ENCODE results near the gene F8. TPM values are rescaled to one million over a fixed set of nuclear protein-coding genes. Genes with fewer than 3 reads are reported as not detected.

F8 gene
- total and polyA plus RNA-seq, 2 of the 4 experiments (the other 2 are of a cell fraction): 1.4 to 1.5 TPM

DNA sequence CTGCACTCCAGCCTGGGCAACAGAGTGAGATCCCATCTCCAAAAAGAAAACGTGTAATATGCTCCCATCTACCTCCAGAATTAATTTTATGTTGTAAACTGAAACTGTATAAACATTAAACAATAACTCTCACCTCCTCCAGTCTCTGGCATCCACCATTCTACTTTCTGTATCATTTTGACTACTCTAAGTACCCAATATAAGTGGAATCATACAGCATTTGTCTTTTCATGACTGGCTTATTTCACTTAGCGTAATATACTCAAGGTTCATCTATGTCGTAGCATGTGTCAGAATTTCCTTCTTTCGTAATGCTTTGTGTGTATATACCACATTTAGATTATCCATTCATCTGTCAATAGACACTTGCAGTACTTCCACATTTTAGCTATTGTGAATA lies 20.6 kb downstream of the F8 start:
- H2AK9ac ChIP-seq (replicated peaks; ENCODE audit: low read depth, low read length, poor library complexity): no peak overlapping the region
- H3K9me3 ChIP-seq (ENCODE audit: control insufficient read depth, insufficient read depth, low read length): no peaks in the 10 kb centered on the region
- H2BK5ac ChIP-seq (ENCODE audit: low read depth, low read length, poor library complexity, severe bottlenecking): no peak overlapping the region
- dilution Hi-C loops (cut with HindIII; ENCODE audit: low sequenced_read_pairs, unreplicated experiment) (no loop called here), intact Hi-C loops (cut with micrococcal nuclease) (no loop called here), in situ Hi-C loops (cut with MboI; ENCODE audit: low sequenced_read_pairs) (no loop called here)
- no CpG with 5 or more reads among the region's 4 CpGs for WGBS, 2 experiments (ENCODE audit: extremely low coverage in 2 of 2, insufficient read length in 1 of 2)
- ATAC-seq (ENCODE audit: low read depth) (no peak), DNase-seq (no peak)
- no peaks in the 10 kb centered on the region for H3K79me1 ChIP-seq (ENCODE audit: low read depth in 1 of 2, low read length in 2 of 2)
- H2BK120ac ChIP-seq (ENCODE audit: low read depth, low read length): no peak overlapping the region
- H3K14ac ChIP-seq (replicated peaks; ENCODE audit: low read depth, low read length): no peak overlapping the region
- no peak overlapping the region for H2BK15ac ChIP-seq (ENCODE audit: low read depth, low read length)
- H3K27me3 ChIP-seq (ENCODE audit: control insufficient read depth, insufficient read depth, low read length): no peaks in the 10 kb centered on the region
- H3K56ac ChIP-seq (ENCODE audit: extremely low read depth, insufficient read depth, low read length): no peak overlapping the region
- BruUV-seq (replicated peaks): no TSS peak
- no peak overlapping the region for H4K8ac ChIP-seq (ENCODE audit: low read depth in 2 of 2, low read length in 2 of 2)
- no peak overlapping the region for H2AFZ ChIP-seq (replicated peaks; ENCODE audit: low read length, poor library complexity)
- no peak overlapping the region for H2AK5ac ChIP-seq (ENCODE audit: low read depth, low read length)
- H4K91ac ChIP-seq (ENCODE audit: insufficient read depth, low read depth, low read length): no peak overlapping the region
- H3K4ac ChIP-seq (ENCODE audit: low read depth, low read length): no peak overlapping the region
- no peaks in the 10 kb centered on the region for H4K20me1 ChIP-seq (ENCODE audit: insufficient read depth, low read length)
- no peak overlapping the region for H2BK20ac ChIP-seq (ENCODE audit: low read depth, low read length)
- no peaks in the 10 kb centered on the region for H3K4me1 ChIP-seq (ENCODE audit: control insufficient read depth, insufficient read depth, low read length)
- H4K5ac ChIP-seq (ENCODE audit: low read depth, low read length): no peak overlapping the region
- no peaks in the 10 kb centered on the region for H3K36me3 ChIP-seq (ENCODE audit: control insufficient read depth, insufficient read depth, low read length)
- TF ChIP-seq RAD21 (IDR thresholded peaks at IDR 0.05; ENCODE audit: low read length) (no peak), NFE2L2 (IDR thresholded peaks at IDR 0.05; ENCODE audit: low read depth, low read length) (no peak), CEBPB (IDR thresholded peaks at IDR 0.05; ENCODE audit: low read depth, low read length) (no peak), BHLHE40 (IDR thresholded peaks at IDR 0.05; ENCODE audit: low read depth, low read length) (no peak)
- H3K9me1 ChIP-seq (ENCODE audit: insufficient read depth, low read length): no peaks in the 10 kb centered on the region
- H3K23ac ChIP-seq (ENCODE audit: low read depth, low read length): no peak overlapping the region
- H3K4me3 ChIP-seq (ENCODE audit: insufficient read depth, low read depth, low read length): no peak overlapping the region
- POLR2A ChIA-PET (ENCODE audit: unreplicated experiment): no interaction called here
- H3K27ac ChIP-seq (ENCODE audit: insufficient read depth, low read length): no peak overlapping the region
- H3K4me2 ChIP-seq (ENCODE audit: low read depth, low read length): no peak overlapping the region
- CTCF ChIA-PET: no interaction called here
- H3K18ac ChIP-seq (ENCODE audit: low read depth, low read length): no peak overlapping the region
- H3K9ac ChIP-seq (ENCODE audit: low read depth, low read length): no peak overlapping the region
